WTC11 (cell line): Measurements from ENCODE around the gene DYNLT2B. TPM values are rescaled to one million over a fixed set of nuclear protein-coding genes. Genes with fewer than 3 reads are reported as not detected.

Experiments used
- ATAC-seq: fragments of 200-7000 bp; cut with Tn5 transposase; 2 replicates; pipeline ENCODE4 v1.10.0; 2021; ENCODE audit warnings: mild to moderate bottlenecking, moderate library complexity
- CTCF ChIA-PET: fragments of 300-600 bp; sonication (Branson Sonifier 250); formaldehyde crosslinking; loops from one replicate; lab custom pipeline; 2021; ENCODE audit warnings: antibody characterized with exemption; lab: Charles Lee
- POLR2A ChIA-PET: fragments of 350-600 bp; sonication (Branson Sonifier 250); formaldehyde crosslinking; loops from one replicate; lab custom pipeline; 2021; ENCODE audit warnings: antibody characterized with exemption; lab: Charles Lee
- DNase-seq: peaks from one replicate; pipeline ENCODE4 v3.0.0; 2021; ENCODE audit warnings: low spot score
- H3K27ac Mint-ChIP-seq: 2 replicates; pipeline ENCODE4 v1.8.0; 2021; ENCODE audit warnings: mixed read lengths
- H3K27me3 Mint-ChIP-seq: 2 replicates; pipeline ENCODE4 v1.8.0; 2021; ENCODE audit warnings: low read depth, mild to moderate bottlenecking, moderate library complexity, mixed read lengths
- H3K36me3 Mint-ChIP-seq: 2 replicates; pipeline ENCODE4 v1.8.0; 2021; ENCODE audit warnings: mixed read lengths
- H3K4me1 Mint-ChIP-seq: 2 replicates; pipeline ENCODE4 v1.8.0; 2022; ENCODE audit warnings: mixed read lengths
- H3K4me3 Mint-ChIP-seq: 2 replicates; pipeline ENCODE4 v1.8.0; 2021; ENCODE audit warnings: mild to moderate bottlenecking, moderate library complexity, mixed read lengths
- H3K9me3 Mint-ChIP-seq: 2 replicates; pipeline ENCODE4 v1.8.0; 2021; ENCODE audit warnings: mixed read lengths
- ELF4 ChIP-seq: sonication (generic); formaldehyde crosslinking; IDR thresholded peaks from 2 replicates; pipeline ENCODE4 v1.8.1; 2022; ENCODE audit warnings: low read depth, mild to moderate bottlenecking, moderate library complexity, missing genetic modification reagents
- NR3C1 ChIP-seq: sonication (generic); formaldehyde crosslinking; conservative IDR thresholded peaks from 2 replicates; pipeline ENCODE4 v1.8.1; 2023; ENCODE audit warnings: low read depth, mild to moderate bottlenecking, missing genetic modification reagents
- OVOL2 ChIP-seq: fragments of 250-450 bp; sonication (Bioruptor Pico); IDR thresholded peaks from 2 replicates; pipeline ENCODE4 v1.9.0; 2021; ENCODE audit warnings: mild to moderate bottlenecking, borderline replicate concordance
- SOX15 ChIP-seq: fragments of 250-450 bp; sonication (Bioruptor Pico); IDR thresholded peaks from 2 replicates; pipeline ENCODE4 v1.9.0; 2021; ENCODE audit warnings: mild to moderate bottlenecking
- ZNF219 ChIP-seq: sonication (generic); formaldehyde crosslinking; IDR thresholded peaks from 2 replicates; pipeline ENCODE4 v1.8.0; 2023; ENCODE audit warnings: missing genetic modification reagents, mild to moderate bottlenecking, borderline replicate concordance
- ZNF396 ChIP-seq: fragments of 250-450 bp; sonication (Bioruptor Pico); IDR thresholded peaks from 2 replicates; pipeline ENCODE4 v1.8.0; 2021; ENCODE audit warnings: mild to moderate bottlenecking, moderate library complexity, borderline replicate concordance
- total RNA-seq: library from RNA; stranded (reverse); gene quantifications from 3 replicates; pipeline ENCODE4 v1.2.3, GENCODE V29; 2021
- TF ChIP-seq, protein P1 (sequence below): sonication (generic); formaldehyde crosslinking; IDR thresholded peaks from 2 replicates; pipeline ENCODE4 v1.8.0; 2022; ENCODE audit warnings: mild to moderate bottlenecking, missing genetic modification reagents
- TF ChIP-seq, protein P2 (sequence below): sonication (generic); formaldehyde crosslinking; IDR thresholded peaks from 2 replicates; pipeline ENCODE4 v1.8.1; 2022; ENCODE audit warnings: mild to moderate bottlenecking, missing genetic modification reagents, moderate library complexity, borderline replicate concordance
- TF ChIP-seq, protein P3 (sequence below): fragments of 200-600 bp; IDR thresholded peaks from 2 replicates; pipeline ENCODE4 v1.8.0; 2022; ENCODE audit warnings: antibody characterized with exemption
- TF ChIP-seq, protein P4 (sequence below): sonication (generic); formaldehyde crosslinking; IDR thresholded peaks from 2 replicates; pipeline ENCODE4 v1.8.1; 2023; ENCODE audit warnings: mild to moderate bottlenecking, moderate library complexity, missing genetic modification reagents
- TF ChIP-seq, protein P5 (sequence below): fragments of 250-450 bp; sonication (Bioruptor Pico); IDR thresholded peaks from 2 replicates; pipeline ENCODE4 v1.9.0; 2021; ENCODE audit warnings: moderate library complexity, mild to moderate bottlenecking, inconsistent platforms, borderline replicate concordance
- TF ChIP-seq, protein P6 (sequence below): sonication (generic); formaldehyde crosslinking; IDR thresholded peaks from 2 replicates; pipeline ENCODE4 v1.8.0; 2023; ENCODE audit warnings: mild to moderate bottlenecking, missing genetic modification reagents
- TF ChIP-seq, protein P7 (sequence below): sonication (generic); formaldehyde crosslinking; IDR thresholded peaks from 2 replicates; pipeline ENCODE4 v1.8.1; 2023; ENCODE audit warnings: mild to moderate bottlenecking, missing genetic modification reagents
- TF ChIP-seq, protein P8 (sequence below): sonication (generic); formaldehyde crosslinking; IDR thresholded peaks from 2 replicates; pipeline ENCODE4 v1.8.1; 2022; ENCODE audit warnings: low read depth, mild to moderate bottlenecking, moderate library complexity, missing genetic modification reagents, borderline replicate concordance

Gene DYNLT2B
- total RNA-seq, 1 experiment from 2014 or later: 10.0 TPM

DNA sequence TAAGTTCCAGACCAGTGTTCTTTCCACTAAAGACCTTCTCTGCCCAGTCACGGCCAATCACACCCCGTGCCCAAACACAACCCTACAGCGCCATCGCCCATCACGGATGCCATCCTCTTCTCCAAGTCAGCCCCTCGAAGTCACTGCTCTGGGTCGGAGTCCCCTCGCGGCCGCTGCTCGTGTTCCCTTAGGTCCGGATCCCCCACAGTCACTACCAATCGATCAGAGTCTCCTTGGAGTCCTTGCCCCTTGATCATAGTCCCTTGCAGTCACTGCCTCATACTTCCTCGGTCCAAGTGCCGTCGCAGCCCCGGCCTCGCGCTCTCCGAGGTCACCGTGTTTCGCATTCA, 31.0 kb downstream of the DYNLT2B start:
- CTCF ChIA-PET: no interaction called here
- TF ChIP-seq, protein P1, sequence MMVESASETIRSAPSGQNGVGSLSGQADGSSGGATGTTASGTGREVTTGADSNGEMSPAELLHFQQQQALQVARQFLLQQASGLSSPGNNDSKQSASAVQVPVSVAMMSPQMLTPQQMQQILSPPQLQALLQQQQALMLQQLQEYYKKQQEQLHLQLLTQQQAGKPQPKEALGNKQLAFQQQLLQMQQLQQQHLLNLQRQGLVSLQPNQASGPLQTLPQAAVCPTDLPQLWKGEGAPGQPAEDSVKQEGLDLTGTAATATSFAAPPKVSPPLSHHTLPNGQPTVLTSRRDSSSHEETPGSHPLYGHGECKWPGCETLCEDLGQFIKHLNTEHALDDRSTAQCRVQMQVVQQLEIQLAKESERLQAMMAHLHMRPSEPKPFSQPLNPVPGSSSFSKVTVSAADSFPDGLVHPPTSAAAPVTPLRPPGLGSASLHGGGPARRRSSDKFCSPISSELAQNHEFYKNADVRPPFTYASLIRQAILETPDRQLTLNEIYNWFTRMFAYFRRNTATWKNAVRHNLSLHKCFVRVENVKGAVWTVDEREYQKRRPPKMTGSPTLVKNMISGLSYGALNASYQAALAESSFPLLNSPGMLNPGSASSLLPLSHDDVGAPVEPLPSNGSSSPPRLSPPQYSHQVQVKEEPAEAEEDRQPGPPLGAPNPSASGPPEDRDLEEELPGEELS (CRISPR knock-in tag): peak; percentile 54; the same call in 1 of the 2 replicates
- TF ChIP-seq, protein P2, sequence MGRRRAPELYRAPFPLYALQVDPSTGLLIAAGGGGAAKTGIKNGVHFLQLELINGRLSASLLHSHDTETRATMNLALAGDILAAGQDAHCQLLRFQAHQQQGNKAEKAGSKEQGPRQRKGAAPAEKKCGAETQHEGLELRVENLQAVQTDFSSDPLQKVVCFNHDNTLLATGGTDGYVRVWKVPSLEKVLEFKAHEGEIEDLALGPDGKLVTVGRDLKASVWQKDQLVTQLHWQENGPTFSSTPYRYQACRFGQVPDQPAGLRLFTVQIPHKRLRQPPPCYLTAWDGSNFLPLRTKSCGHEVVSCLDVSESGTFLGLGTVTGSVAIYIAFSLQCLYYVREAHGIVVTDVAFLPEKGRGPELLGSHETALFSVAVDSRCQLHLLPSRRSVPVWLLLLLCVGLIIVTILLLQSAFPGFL: no peak
- TF ChIP-seq, protein P3, sequence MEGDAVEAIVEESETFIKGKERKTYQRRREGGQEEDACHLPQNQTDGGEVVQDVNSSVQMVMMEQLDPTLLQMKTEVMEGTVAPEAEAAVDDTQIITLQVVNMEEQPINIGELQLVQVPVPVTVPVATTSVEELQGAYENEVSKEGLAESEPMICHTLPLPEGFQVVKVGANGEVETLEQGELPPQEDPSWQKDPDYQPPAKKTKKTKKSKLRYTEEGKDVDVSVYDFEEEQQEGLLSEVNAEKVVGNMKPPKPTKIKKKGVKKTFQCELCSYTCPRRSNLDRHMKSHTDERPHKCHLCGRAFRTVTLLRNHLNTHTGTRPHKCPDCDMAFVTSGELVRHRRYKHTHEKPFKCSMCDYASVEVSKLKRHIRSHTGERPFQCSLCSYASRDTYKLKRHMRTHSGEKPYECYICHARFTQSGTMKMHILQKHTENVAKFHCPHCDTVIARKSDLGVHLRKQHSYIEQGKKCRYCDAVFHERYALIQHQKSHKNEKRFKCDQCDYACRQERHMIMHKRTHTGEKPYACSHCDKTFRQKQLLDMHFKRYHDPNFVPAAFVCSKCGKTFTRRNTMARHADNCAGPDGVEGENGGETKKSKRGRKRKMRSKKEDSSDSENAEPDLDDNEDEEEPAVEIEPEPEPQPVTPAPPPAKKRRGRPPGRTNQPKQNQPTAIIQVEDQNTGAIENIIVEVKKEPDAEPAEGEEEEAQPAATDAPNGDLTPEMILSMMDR: no peak
- TF ChIP-seq, protein P4, sequence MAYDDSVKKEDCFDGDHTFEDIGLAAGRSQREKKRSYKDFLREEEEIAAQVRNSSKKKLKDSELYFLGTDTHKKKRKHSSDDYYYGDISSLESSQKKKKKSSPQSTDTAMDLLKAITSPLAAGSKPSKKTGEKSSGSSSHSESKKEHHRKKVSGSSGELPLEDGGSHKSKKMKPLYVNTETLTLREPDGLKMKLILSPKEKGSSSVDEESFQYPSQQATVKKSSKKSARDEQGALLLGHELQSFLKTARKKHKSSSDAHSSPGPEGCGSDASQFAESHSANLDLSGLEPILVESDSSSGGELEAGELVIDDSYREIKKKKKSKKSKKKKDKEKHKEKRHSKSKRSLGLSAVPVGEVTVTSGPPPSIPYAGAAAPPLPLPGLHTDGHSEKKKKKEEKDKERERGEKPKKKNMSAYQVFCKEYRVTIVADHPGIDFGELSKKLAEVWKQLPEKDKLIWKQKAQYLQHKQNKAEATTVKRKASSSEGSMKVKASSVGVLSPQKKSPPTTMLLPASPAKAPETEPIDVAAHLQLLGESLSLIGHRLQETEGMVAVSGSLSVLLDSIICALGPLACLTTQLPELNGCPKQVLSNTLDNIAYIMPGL: no peak
- TF ChIP-seq ELF4 (CRISPR knock-in tag): no peak
- no peak for TF ChIP-seq SOX15 (CRISPR knock-in tag)
- TF ChIP-seq, all 79 proteins: peak for 1
- ATAC-seq: peak; percentile 16
- Mint-ChIP-seq H3K4me1 (peaks cover 36% of the 10 kb centered on the region), H3K27ac (peak overlapping the region; percentile 99), H3K9me3 (no peaks in the 10 kb centered on the region), H3K27me3 (no peaks in the 10 kb centered on the region), H3K36me3 (no peaks in the 10 kb centered on the region), H3K4me3 (peak overlapping the region; percentile 97)
- no peak for DNase-seq
- POLR2A ChIA-PET: interaction anchor here (0.6 kb wide), 2 partner anchors 179 to 222 kb away, joined by 4 to 8 read pairs; no protein-coding TSS in a partner anchor

DNA sequence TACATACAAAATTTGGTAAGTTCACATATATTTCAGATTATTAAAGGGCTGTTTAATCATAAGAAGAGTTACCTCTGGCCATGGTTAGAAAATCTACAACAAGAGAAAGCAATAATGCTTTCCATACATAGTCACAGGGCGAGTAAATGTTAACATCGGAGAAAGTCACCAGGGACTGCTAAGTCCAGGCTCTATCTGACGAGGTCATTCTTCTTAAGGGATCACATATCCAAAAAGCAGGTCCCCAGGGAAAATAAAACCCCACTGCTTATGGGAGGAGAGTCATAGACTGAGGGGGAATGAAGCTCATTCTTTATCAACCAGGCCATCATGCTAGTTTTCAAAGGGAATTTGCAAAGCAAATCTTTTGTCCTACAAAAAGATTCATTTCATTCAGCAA, 33.6 kb downstream of the DYNLT2B start:
- Mint-ChIP-seq H3K27me3 (no peaks in the 10 kb centered on the region), H3K9me3 (no peaks in the 10 kb centered on the region), H3K4me3 (no peak overlapping the region), H3K36me3 (no peaks in the 10 kb centered on the region), H3K4me1 (peaks cover 38% of the 10 kb centered on the region), H3K27ac (peak overlapping the region; percentile 3; the same call in 1 of the 2 replicates)
- no peak for DNase-seq
- TF ChIP-seq, protein P5, sequence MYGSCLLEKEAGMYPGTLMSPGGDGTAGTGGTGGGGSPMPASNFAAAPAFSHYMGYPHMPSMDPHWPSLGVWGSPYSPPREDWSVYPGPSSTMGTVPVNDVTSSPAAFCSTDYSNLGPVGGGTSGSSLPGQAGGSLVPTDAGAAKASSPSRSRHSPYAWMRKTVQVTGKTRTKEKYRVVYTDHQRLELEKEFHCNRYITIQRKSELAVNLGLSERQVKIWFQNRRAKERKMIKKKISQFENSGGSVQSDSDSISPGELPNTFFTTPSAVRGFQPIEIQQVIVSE: no peak
- no peak for TF ChIP-seq ZNF219 (CRISPR knock-in tag)
- no peak for ATAC-seq
- POLR2A ChIA-PET: interaction anchor here (0.6 kb wide), 1 partner anchor 122 kb away, joined by 3 read pairs; no protein-coding TSS in a partner anchor
- CTCF ChIA-PET: interaction anchor here (1.0 kb wide), 1 partner anchor 31 kb away, joined by 4 read pairs; no protein-coding TSS in a partner anchor

DNA sequence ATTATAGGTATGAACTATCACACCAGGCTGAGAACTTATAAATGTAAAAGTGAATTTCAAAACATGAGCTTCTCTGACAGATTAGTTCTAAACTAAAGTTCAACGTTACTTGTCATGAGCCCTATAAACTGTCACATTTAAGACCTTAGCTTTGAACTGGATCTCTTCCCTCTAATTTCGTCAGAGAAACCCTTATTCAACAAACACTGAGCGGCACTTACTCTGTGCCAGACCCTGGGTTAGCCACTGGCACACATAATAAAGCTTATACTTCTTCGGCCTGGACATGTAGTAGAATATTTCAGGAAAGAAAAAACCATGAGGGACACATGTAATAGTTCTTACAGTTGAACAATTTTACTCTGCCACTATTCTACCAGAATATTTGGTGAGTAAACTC, 36.1 kb downstream of the DYNLT2B start:
- Mint-ChIP-seq H3K9me3 (0 out of 2 replicates have a peak, but pooled peaks cover 4% of the 10 kb centered on the region), H3K4me3 (no peak overlapping the region), H3K36me3 (no peaks in the 10 kb centered on the region), H3K4me1 (peaks cover 33% of the 10 kb centered on the region), H3K27ac (no peak overlapping the region), H3K27me3 (no peaks in the 10 kb centered on the region)
- DNase-seq (no peak), ATAC-seq (no peak)
- CTCF ChIA-PET: interaction anchor here (0.6 to 0.9 kb wide), 3 partner anchors 9 to 584 kb away, joined by 3 to 4 read pairs (median 4); no protein-coding TSS in a partner anchor
- TF ChIP-seq, protein P6, sequence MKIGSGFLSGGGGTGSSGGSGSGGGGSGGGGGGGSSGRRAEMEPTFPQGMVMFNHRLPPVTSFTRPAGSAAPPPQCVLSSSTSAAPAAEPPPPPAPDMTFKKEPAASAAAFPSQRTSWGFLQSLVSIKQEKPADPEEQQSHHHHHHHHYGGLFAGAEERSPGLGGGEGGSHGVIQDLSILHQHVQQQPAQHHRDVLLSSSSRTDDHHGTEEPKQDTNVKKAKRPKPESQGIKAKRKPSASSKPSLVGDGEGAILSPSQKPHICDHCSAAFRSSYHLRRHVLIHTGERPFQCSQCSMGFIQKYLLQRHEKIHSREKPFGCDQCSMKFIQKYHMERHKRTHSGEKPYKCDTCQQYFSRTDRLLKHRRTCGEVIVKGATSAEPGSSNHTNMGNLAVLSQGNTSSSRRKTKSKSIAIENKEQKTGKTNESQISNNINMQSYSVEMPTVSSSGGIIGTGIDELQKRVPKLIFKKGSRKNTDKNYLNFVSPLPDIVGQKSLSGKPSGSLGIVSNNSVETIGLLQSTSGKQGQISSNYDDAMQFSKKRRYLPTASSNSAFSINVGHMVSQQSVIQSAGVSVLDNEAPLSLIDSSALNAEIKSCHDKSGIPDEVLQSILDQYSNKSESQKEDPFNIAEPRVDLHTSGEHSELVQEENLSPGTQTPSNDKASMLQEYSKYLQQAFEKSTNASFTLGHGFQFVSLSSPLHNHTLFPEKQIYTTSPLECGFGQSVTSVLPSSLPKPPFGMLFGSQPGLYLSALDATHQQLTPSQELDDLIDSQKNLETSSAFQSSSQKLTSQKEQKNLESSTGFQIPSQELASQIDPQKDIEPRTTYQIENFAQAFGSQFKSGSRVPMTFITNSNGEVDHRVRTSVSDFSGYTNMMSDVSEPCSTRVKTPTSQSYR (CRISPR knock-in tag): no peak
- TF ChIP-seq SOX15 (CRISPR knock-in tag) (no peak), ZNF396 (CRISPR knock-in tag) (no peak), NR3C1 (CRISPR knock-in tag) (no peak), OVOL2 (no peak)
- TF ChIP-seq, protein P7, sequence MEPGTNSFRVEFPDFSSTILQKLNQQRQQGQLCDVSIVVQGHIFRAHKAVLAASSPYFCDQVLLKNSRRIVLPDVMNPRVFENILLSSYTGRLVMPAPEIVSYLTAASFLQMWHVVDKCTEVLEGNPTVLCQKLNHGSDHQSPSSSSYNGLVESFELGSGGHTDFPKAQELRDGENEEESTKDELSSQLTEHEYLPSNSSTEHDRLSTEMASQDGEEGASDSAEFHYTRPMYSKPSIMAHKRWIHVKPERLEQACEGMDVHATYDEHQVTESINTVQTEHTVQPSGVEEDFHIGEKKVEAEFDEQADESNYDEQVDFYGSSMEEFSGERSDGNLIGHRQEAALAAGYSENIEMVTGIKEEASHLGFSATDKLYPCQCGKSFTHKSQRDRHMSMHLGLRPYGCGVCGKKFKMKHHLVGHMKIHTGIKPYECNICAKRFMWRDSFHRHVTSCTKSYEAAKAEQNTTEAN (CRISPR knock-in tag): no peak
- TF ChIP-seq, protein P8, sequence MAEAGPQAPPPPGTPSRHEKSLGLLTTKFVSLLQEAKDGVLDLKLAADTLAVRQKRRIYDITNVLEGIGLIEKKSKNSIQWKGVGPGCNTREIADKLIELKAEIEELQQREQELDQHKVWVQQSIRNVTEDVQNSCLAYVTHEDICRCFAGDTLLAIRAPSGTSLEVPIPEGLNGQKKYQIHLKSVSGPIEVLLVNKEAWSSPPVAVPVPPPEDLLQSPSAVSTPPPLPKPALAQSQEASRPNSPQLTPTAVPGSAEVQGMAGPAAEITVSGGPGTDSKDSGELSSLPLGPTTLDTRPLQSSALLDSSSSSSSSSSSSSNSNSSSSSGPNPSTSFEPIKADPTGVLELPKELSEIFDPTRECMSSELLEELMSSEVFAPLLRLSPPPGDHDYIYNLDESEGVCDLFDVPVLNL: no peak
- POLR2A ChIA-PET: interaction anchor here (1.1 kb wide), 1 partner anchor 35 kb away, joined by 4 read pairs; the partner anchor contains the start of gene DYNLT2B
